DMS153 treated with DMSO at 0.1 percent for 48 hours (cell line): ENCODE measurements around the gene COPB2.
"Not testable (repeated sequence)": the region's sequence is repeated elsewhere in the genome, so short reads cannot be mapped to it uniquely, and the experiment has no call there.

ENCODE experiments used
- DNase-seq: peaks from one replicate; lab custom pipeline; 2025; ENCODE audit not compliant: unreplicated experiment; lab: John Stamatoyannopoulos, UW

Gene COPB2

DNA sequence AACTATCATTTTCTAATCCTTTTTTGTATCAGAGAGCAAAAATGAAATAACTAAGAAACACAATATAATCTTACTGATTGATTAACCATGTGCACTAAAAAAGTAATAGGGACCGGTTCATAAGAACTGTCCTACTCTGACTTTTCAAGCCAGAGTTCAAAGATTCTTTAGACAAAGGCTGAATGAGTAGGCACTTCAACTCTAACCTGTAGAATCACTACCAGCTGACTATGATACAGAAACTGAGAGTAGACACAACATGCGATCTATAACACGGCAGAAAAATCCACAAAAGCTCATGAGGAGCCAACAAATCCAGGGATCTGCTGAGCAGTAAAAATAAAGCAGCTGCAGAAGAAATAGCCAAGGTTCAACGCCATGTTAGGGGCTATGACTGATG lies 8.9 kb downstream of the COPB2 start:
- no peak for DNase-seq

DNA sequence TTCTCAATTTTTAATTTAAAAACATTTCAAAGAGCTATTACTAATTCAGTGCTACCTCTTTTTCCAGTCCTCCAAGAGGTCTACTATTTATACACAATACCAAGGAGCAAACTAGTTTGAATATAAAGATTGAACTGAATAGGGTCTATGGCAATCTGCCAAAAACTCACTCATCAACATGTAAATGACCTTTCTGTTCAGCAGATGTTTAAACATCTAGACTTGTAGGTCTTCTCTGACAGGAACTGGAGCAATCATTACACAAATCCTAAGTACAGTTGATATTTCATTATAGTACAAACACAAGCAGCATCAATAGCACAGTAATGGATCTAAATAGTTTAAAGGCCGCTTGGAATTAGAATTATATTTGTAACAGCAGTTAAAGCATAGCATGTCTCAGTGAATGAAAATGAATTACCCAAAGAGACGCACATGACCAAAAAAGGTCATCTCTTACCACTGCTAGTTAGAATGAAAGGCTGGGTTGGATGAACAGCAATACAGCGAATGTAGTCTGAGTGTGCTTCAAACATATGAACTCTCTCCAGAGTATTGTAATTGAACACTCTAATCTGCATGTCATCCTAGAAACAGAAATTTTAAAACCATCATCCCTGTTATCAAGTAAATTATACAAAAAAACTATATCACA lies 10.7 kb downstream of the COPB2 start:
- peak; percentile 89 for DNase-seq

DNA sequence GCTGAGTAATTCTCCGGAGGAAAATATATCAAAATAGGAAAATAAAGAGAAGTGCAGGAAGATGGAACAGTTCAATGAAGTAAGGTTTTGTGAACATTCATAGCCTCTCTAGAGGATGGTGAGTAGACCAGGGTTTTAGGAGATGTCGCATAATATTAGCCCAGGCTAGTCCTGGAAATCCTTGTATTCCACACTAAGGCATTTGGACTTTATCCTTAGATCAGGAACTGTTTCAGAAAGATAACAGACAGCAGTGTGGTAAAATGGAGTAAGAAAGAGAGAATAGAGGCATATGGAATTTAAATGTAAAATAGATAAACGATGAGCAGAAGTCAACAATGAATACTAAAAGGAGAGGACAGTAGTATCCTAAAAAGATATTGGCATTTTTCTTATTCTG lies 12.1 kb downstream of the COPB2 start:
- DNase-seq, result no peak

DNA sequence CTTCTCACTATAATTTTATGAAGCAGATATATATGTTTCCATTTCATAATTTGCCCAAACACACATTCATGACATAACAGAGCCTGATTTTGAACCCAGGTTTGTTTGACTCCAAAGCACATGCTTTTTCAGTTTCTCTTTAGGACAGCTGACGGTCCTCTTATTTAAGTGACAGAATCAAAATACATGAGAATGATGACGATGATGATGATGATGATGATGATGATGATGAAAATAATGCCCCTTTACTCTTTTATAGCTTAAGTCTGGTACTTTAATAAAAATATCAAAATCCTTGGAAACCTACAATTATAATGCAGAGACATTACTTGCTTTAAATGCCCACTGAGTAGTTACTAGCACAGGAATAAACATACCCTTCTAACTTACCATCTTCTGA lies 15.3 kb downstream of the COPB2 start:
- DNase-seq, result no peak

DNA sequence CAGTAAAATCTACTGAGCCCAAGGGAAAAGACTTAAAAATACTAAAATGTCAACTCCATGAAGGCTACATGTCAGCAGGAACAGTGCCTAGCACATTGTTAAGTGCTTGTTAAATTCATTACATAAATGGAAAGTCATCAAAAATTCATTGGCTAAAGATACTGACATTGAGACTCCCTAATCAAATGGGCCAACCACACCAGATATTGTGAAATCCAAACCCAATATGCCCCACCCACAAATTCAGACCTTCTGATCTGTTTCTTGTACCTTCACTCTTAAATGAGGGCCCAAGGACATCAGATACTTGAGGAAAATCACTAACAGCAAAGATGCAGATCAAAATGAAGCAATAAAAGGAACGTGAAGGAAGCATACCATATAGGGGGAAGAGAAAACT lies 24.9 kb downstream of the COPB2 start:
- no peak for DNase-seq

DNA sequence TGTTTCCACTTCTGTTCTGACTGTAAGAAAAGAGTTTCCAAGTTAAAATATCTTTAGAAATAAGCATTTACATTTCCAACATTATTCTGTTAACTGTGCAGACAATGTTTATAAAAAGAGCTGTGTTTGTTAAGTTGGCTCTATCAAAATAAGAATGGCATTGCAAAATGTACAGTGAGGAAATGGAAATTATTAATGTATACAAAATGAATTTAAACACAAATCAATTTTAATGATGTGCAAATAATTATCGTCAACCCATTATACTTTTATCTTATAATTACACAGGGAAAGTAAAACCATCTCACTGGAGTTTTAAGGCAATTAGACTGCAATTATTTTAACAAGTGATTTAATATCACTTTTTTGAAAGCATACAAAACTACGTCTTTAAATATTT lies 28.2 kb downstream of the COPB2 start:
- no peak for DNase-seq

DNA sequence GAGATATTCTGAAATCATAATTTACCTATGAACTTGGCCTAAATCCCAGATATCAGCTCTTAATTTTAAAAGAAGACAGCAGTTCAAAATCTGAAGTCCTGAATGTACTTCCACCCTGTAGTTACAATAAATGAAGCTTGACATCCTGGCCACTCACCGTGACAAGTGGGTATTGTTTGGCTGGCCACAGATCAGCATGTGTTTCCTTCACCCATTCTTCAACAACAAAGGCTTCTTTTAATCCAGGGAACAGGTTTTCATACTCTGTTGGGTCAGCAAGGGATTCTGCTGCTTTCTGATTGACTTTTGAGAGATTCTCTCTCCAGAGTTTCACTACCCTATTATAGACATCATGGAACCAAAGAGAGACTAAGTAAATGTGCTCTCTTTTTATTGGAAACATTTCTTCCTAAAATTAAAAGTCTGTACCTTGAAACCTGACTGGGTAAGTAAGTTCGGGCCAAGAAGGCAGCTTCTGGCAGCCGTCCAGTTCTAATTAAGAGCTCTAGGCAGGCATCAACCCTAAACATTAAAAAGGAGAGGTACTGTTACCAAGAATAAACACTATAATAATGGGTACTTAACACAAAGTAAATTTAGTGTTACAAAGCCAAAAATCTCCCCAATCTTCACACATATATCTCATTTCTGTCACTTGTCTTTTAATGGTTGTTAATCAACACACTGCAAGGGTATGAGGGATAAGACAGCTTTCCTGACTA lies 30.4 kb downstream of the COPB2 start:
- no peak for DNase-seq

DNA sequence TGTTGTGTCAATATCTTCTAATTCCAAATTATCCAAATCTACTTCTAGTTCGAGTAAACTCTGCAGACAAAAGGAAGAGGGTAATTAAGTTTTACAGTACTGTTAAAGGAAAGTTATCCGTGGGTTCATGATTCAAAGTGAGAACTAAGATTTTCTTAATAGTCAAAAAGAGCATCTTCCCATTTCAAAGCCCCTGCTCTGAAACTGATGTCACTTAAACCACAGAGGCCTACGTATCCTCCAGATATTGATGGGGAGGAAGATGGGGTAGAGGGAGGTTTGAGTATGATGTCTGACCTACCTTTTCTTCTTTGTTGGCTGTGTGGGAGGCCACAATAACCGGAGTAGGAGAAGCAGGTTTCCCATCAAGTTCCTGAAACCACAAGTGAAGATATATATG lies 31.5 kb downstream of the COPB2 start:
- DNase-seq, result no peak

DNA sequence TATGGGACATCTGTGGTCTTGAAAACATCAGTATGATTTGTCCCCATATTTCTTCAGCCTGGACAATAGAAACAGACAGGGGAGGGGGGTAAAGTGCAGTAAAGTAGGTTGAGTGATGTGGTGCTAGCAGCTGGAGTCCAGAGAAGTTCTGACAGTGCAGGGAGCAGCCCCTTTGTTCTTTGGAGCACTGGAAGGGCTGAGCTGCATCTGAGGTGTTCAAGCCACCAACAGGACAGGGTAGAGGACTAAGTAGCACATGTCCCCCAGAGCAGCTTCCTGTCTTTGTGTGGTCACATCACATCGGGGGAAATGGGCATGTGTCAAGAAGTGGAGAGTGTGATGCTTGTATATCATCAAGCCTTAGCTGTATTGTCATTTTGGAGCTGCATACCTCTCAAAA lies 33.6 kb downstream of the COPB2 start:
- no peak for DNase-seq

DNA sequence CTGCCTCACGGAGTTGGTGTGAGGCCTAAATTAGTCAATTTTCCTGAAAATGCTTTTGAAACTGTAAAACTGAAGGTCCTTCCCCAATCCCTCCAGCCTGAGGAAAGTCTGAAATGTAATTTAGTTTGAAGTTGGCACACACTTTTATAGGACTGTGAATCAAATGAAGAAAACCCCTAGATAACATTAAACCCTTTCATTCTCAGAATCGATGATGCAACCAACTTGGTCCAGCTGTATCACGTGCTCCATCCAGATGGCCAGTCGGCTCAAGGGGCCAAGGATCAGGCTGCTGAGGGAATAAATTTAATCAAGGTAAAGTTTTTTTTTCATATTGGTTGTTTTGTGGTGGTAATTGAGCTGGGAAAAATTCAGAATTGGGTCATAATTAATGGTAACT lies 34.0 kb downstream of the COPB2 start:
- DNase-seq, result no peak

DNA sequence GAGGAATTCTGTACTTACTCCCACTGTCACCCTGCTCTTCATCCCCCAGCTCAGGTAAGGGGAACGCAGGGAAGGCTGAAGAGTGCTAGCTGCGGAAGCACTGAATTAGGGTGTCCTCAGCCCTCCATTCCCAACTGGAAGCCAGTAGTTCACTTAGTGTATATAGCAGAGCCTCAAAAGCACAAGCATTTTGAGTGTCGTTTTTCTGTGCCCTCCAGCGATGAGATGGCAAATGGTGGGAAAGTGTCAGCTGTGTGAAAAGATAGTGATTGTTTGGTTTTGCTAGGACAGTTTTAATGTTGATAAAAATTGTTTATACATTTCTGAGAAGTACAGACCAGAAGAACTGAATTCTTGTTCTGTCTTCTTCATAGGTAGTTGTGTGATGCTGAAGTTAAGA lies 34.8 kb downstream of the COPB2 start:
- DNase-seq, result no peak

DNA sequence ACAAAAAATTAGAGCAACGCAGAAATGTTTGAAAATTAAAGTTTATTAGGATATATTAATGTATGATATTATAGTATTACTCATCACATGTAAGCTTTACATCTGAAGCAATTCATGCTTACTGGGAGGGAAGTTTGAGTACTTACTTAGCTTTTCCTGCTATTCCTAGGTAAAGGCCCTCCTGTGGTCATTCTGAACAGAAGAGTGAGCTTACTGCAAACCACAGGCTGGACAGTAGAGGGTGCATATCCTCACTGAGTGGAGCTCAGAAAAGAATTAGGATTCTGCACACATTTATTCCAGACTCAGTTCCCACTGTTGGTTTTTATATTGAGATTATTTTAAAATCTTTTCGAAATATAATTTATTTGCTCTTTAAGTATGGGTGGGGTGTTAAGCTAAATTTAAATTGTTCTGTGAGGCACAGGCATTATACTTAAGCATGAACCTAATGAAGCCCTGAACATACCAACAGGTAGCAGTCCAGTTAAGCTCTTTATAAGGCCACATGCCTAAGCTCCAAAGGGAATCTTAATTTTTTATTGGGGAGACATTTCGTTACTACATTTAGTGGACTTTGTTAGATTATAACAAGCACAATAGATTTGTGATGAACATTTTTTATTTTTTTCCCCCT lies 35.4 kb downstream of the COPB2 start:
- no peak for DNase-seq

DNA sequence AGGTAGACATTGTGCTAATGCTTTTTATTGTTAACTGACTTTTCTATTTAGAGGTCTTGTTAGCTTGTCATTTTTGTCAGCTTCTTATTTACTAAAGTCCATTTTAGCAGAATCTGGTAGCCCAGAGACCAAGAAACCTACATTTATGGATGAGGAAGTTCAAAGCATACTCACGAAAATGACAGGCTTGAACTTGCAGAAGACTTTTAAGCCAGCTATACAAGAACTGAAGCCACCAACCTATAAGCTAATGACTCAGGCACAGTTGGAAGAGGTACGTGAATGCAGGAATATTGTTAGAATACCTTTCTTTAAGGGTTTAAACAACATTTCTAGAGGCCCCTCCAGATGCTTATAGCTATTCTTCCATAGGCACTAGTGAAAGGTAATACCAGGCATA lies 42.7 kb downstream of the COPB2 start:
- no peak for DNase-seq

DNA sequence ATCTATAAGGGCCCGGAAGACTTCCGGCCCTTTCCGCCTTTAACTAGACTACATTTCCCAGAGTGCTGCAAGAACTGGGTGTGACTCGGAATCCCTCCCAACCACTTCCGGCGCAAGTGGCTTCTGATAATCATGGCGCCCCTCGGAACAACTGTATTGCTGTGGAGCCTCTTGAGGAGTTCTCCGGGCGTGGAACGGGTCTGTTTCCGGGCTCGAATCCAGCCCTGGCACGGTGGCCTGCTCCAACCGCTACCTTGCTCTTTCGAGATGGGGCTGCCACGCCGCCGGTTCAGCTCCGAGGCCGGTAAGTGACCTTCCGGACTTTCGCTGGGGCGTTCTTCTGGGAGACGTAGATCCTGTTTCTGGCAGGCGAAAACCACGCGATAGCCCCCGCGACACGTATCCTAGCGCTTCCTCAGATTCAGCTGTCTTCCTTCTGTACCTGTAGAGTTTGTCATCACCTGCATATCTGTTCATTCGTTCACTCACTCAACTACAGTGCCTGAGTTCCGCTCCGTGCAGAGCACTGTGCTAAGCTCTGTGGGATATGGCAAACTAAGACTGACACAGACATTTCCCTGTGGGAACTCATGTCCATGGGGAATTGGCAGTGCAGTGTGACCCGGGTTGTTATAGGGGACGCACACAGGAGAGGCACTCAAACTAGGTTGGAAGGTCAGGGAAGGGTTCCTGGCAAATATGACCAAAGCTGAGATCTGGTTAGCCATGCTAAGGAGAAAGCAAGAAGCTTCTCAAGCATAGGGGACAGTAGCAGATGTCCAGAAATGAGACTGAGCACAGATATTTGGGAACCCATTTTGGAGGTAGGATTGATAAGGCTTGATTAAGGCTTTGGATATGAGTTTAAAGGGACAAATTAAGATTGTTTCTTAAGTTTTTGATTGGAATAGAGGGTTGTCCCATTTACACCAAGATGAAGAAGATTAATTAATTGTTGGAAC lies 45.3 kb downstream of the COPB2 start, which contains the start of gene MRPS22:
TSS of gene MRPS22 (plus strand) at position 126 of the 962 bp plus-strand sequence. CDS start at position 133, 7 bp downstream.
- DNase-seq, result peak; percentile 84

DNA sequence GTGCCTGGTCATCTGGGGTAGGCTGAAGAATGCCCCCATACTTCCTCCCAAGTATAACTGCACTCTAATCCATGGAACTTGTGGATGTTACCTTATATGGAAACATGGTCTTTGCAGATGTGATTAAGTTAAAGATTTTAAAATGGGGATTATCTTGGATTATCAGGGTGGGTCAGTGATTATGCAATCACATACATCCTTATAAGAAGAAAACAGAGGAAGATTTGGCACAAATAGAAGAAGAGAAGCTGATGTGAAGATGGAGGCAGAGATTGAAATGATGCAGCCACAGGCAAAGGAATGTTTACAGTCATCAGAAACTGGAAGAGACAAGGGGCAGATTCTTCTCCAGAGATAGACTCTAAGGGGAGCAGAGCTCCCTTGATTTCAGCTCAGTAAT lies 47.4 kb downstream of the COPB2 start:
- DNase-seq, result no peak

DNA sequence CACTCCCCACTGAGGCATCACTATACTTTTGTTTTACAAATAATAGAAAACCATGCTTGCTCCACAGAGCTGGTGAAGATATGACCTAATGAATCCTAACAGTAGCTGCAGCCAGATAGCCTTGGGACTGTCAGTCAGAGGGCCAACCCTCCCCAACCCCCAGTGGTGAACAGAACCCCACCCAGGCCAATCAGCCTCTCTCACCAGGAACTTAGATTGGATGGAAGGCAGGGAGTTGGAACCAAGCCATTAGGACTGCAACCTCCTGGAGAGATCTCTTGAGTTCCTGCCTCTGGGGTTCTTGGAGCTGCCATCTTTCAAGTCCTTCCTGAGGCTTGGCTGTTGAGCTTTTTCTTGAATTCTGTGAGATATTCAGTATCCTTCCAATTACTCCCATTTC lies 48.7 kb downstream of the COPB2 start:
- DNase-seq, result no peak

DNA sequence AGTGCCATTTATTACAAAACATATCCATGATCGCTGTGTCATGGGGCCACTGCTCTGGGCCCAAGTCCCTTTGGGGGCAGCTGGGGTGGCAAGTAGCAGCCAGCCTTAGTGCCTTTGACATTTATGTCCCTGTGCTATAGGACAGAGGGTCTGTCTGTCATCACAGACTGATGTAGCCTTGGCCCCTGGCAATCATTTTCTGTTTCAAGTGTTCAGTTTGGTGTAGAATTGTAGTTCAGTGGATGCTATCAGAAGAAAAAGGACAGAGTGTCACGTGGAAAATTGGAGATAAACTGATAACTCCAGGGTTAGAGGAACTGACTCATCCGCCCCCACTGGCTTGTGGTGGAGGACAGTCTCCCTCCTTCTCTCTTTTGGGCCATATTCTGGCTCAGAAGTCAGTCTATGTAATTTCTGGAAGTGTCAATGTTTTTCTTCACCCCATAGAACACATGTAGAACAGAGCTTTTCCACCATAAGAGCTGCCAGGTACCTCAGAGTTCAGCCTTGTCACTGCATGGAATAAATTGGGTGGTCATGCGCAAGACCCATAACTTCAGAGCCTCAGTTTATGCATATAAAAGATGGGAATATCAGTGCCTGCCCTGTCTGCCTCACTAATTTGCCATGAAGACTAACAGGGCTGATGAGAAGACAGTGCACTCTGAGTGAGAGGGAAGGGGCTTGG lies 50.1 kb downstream of the COPB2 start:
- DNase-seq, result no peak

DNA sequence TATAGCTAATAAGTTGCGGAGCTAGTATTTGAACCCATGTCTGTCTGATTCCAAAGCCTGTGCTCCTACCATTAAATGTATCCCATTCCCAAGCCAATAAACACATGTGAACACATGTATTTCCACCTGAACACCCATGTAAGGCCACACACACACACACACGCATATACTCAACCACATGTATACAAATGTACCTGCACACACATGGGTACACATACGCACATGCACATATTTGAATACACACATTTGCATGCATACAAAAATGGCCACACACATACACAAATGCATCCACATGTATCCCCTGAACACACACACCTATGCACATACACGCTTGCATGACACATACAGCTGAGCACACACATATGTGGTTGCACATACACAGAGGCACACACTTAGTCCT lies 51.0 kb downstream of the COPB2 start:
- no peak for DNase-seq

DNA sequence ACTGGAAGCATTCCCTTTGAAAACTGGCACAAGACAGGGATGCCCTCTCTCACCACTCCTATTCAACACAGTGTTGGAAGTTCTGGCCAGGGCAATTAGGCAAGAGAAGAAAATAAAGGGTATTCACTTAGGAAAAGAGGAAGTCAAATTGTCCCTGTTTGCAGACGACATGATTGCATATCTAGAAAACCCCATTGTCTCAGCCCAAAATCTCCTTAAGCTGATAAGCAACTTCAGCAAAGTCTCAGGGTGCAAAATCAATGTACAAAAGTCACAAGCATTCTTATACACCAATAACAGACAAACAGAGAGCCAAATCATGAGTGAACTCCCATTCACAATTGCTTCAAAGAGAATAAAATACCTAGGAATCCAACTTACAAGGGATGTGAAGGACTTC lies 54.8 kb downstream of the COPB2 start:
- DNase-seq, result not testable (repeated sequence)

DNA sequence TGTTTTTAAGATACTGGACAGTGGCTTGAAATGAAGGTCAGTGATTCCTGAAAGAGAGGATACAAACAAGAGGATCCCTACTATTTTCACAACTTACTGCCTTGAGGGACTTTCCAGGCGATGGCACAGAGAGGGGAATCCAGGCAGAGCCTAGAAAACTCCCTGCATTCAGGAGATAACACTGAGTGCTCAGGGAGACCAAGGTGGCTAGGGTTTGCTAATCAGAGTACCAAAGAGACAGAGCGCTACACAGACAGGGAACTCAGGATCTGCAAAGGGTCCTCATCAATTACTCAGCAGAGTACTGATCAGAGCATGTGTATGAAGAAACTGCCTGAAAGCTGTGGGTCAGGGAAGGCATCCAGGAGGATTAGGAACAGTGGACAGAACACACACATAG lies 57.4 kb downstream of the COPB2 start:
- DNase-seq, result no peak
